Ishikawa (cell line): Measurements from ENCODE around the gene VANGL1.

ENCODE experiments used
- EGR1 ChIP-seq: IDR thresholded peaks from 2 replicates; pipeline ENCODE4 v1.6.1; 2012
- EP300 ChIP-seq: IDR thresholded peaks from 2 replicates; pipeline ENCODE4 v1.6.1; 2012; ENCODE audit warnings: borderline replicate concordance
- FOXM1 ChIP-seq: IDR thresholded peaks from 2 replicates; pipeline ENCODE4 v1.6.1; 2012; ENCODE audit warnings: low read depth, borderline replicate concordance
- RAD21 ChIP-seq: IDR thresholded peaks from 2 replicates; pipeline ENCODE4 v1.6.1; 2012; ENCODE audit warnings: low read depth
- REST ChIP-seq: IDR thresholded peaks from 2 replicates; pipeline ENCODE4 v1.6.1; 2012; ENCODE audit warnings: low read depth, mild to moderate bottlenecking
- TAF1 ChIP-seq: IDR thresholded peaks from 2 replicates; pipeline ENCODE4 v1.6.1; 2012; ENCODE audit warnings: low read depth, mild to moderate bottlenecking
- TCF12 ChIP-seq: IDR thresholded peaks from 2 replicates; pipeline ENCODE4 v1.6.1; 2012; ENCODE audit warnings: low read depth
- TF ChIP-seq, protein P1 (sequence below): IDR thresholded peaks from 2 replicates; pipeline ENCODE4 v1.6.1; 2012

DNA sequence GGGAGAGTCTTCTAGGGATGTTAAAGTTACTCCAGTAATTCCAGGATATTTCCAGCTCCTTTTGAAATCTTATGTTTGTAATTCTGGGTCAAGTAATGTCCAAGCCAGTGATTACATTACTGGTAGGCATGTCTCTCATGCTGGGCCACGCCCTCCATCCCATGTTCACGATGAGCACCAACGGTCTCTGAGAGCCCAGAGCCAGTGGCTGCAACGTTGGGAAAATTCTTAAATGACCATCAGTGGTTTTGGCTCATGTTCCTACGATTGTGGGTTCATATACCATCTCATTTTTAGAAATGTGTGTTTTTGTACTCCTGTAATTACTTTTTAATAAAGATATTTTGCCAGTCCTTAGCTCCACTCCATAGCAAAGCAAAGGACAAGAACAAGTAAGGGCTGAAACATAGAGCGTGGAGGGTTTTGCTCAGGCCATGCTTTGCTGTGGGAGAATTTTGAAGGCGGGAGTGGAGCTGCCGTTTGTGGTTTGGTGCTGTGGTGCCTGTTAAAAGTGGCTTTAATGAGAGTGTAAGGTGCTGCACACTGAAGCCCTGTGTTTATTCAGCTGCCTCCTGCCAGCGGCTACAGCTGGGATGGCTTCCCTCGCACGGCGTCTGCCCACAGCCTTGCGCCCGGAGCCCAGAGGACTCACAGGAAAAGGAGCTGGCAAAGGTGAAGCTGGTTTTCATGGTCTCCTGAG, 28.9 kb downstream of the VANGL1 start:
- TF ChIP-seq RAD21: no peak
- no peak for TF ChIP-seq TCF12
- TF ChIP-seq REST: no peak
- TF ChIP-seq EP300: no peak
- no peak for TF ChIP-seq TAF1
- no peak for TF ChIP-seq EGR1
- no peak for TF ChIP-seq FOXM1
- TF ChIP-seq, protein P1, sequence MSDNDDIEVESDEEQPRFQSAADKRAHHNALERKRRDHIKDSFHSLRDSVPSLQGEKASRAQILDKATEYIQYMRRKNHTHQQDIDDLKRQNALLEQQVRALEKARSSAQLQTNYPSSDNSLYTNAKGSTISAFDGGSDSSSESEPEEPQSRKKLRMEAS: no peak
